Measurements from ENCODE around the gene UBE2H.

- TF ChIP-seq, protein P1, sequence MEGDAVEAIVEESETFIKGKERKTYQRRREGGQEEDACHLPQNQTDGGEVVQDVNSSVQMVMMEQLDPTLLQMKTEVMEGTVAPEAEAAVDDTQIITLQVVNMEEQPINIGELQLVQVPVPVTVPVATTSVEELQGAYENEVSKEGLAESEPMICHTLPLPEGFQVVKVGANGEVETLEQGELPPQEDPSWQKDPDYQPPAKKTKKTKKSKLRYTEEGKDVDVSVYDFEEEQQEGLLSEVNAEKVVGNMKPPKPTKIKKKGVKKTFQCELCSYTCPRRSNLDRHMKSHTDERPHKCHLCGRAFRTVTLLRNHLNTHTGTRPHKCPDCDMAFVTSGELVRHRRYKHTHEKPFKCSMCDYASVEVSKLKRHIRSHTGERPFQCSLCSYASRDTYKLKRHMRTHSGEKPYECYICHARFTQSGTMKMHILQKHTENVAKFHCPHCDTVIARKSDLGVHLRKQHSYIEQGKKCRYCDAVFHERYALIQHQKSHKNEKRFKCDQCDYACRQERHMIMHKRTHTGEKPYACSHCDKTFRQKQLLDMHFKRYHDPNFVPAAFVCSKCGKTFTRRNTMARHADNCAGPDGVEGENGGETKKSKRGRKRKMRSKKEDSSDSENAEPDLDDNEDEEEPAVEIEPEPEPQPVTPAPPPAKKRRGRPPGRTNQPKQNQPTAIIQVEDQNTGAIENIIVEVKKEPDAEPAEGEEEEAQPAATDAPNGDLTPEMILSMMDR (IDR thresholded peaks at IDR 0.05): no peak
- no peak for TF ChIP-seq EZH2phosphoT487 (IDR thresholded peaks at IDR 0.05)
These were observed 120.5 kb downstream of the UBE2H start for GRCh38 chr7:129832282-129832681.

All from neural progenitor cell (in vitro differentiated cells).